Measurements from ENCODE around the gene DLG3. TPM values are rescaled to one million over a fixed set of nuclear protein-coding genes. Genes with fewer than 3 reads are reported as not detected.
A peak's percentile ranks its signal among the peaks of the same experiment; 100 is the strongest.
"Not testable (repeated sequence)": the region's sequence is repeated elsewhere in the genome, so short reads cannot be mapped to it uniquely, and the experiment has no call there.

Gene DLG3
- 10 to 100 TPM in 3 of 5 donors, 1 to 10 TPM in 2; 6.2 to 14.1 (median 10.3) TPM for total RNA-seq
- 11.7 TPM for total RNA-seq (2013)
- total RNA-seq, result 2.2 to 44.3 (median 16.9) reads per million in 29 experiments

GRCh38 chrX:70444326-70444945 lies at the start of gene DLG3:
TSS of gene DLG3 (plus strand) at chrX:70444835. CDS start at chrX:70445202, 367 bp downstream.
- H3K27ac ChIP-seq (ENCODE audit: low read length), result no peak within 1 kb of the TSS
- peaks cover 0 to 4% (median 1%) of the 10 kb centered on the region in 3 donors for H3K4me1 Mint-ChIP-seq
- 0% methylated on average over 1 of the region's 21 CpGs for WGBS (ENCODE audit: insufficient coverage)
- H3K4me3 ChIP-seq (ENCODE audit: control insufficient read depth in 1 of 2, extremely low read depth in 1 of 2, low read length in 1 of 2), result peak within 1 kb of the TSS; percentile 17 to 32
- peak in 3 of 4 experiments; percentile 45 to 66 (median 64) for ATAC-seq (replicated peaks in 1 of 4)
- H3K36me3 Mint-ChIP-seq, result no peaks in the 10 kb centered on the region
- no peaks in the 10 kb centered on the region for H3K9me3 ChIP-seq
- H3K27ac Mint-ChIP-seq, result no peak within 1 kb of the TSS
- CTCF ChIA-PET, result interaction anchor here (0.6 to 1.2 kb wide), 2 partner anchors 12 to 311 kb away, joined by 3 read pairs; partner anchors contain the start of gene IGBP1 (in 1 of the 2)
- H3K36me3 ChIP-seq (ENCODE audit: control insufficient read depth in 2 of 2, extremely low read depth in 1 of 2, insufficient read depth in 1 of 2, low read length in 1 of 2), result no peaks in the 10 kb centered on the region
- peak in 3 of 35 experiments; percentile 19 to 37 (median 29) for DNase-seq
- peaks cover 6 to 25% of the 10 kb centered on the region in 2 experiments for H3K27me3 ChIP-seq (replicated peaks in 1 of 2; ENCODE audit: control insufficient read depth in 2 of 2, extremely low read depth in 1 of 2, insufficient read depth in 2 of 2, low read length in 1 of 2)
- H3K4me1 ChIP-seq (ENCODE audit: control insufficient read depth in 1 of 2, extremely low read depth in 1 of 2, insufficient read depth in 2 of 2, low read length in 2 of 2), result peaks cover 0 to 12% of the 10 kb centered on the region in 2 experiments
- peak within 1 kb of the TSS; percentile 40 to 65 (median 64) for H3K4me3 Mint-ChIP-seq
- no peaks in the 10 kb centered on the region for H3K9me3 Mint-ChIP-seq
- POLR2A ChIA-PET, result interaction anchor here in 1 of 2 donors (1.0 kb wide), 1 partner anchor 9 kb away, joined by 4 read pairs; no protein-coding TSS in a partner anchor
- peaks cover 35 to 36% of the 10 kb centered on the region in 2 donors for H3K27me3 Mint-ChIP-seq

- H3K27me3 ChIP-seq (replicated peaks in 1 of 2; ENCODE audit: control insufficient read depth in 2 of 2, extremely low read depth in 1 of 2, insufficient read depth in 2 of 2, low read length in 1 of 2), result no peaks in the 10 kb centered on the region
- no peaks in the 10 kb centered on the region for H3K36me3 Mint-ChIP-seq
- H3K36me3 ChIP-seq (ENCODE audit: control insufficient read depth in 2 of 2, extremely low read depth in 1 of 2, insufficient read depth in 1 of 2, low read length in 1 of 2), result no peaks in the 10 kb centered on the region
- no CpG with 5 or more reads among the region's 4 CpGs for WGBS (ENCODE audit: insufficient coverage)
- H3K4me1 ChIP-seq (ENCODE audit: control insufficient read depth in 1 of 2, extremely low read depth in 1 of 2, insufficient read depth in 2 of 2, low read length in 2 of 2), result peaks cover 0 to 7% of the 10 kb centered on the region in 2 experiments
- H3K9me3 ChIP-seq, result no peaks in the 10 kb centered on the region
- H3K27ac Mint-ChIP-seq, result peak overlapping the region; percentile 88 to 92
- DNase-seq (peak in 18 of 35 experiments; percentile 0 to 71 (median 14)), ATAC-seq (replicated peaks in 1 of 4) (peak; percentile 89 to 97 (median 94))
- H3K27ac ChIP-seq (ENCODE audit: low read length), result peak overlapping the region; percentile 78
- H3K9me3 Mint-ChIP-seq, result no peaks in the 10 kb centered on the region
- ChIA-PET CTCF (no interaction called here), POLR2A (interaction anchor here in 1 of 2 donors (1.2 kb wide), 1 partner anchor 37 kb away, joined by 3 read pairs; no protein-coding TSS in a partner anchor)
- H3K4me3 Mint-ChIP-seq, result peak overlapping the region in 2 of 3 donors; percentile 26 to 45
- peaks cover 10 to 16% (median 14%) of the 10 kb centered on the region in 3 donors for H3K4me1 Mint-ChIP-seq
- H3K4me3 ChIP-seq (ENCODE audit: control insufficient read depth in 1 of 2, extremely low read depth in 1 of 2, low read length in 1 of 2), result no peak overlapping the region
- H3K27me3 Mint-ChIP-seq, result peaks cover 0 to 4% of the 10 kb centered on the region in 2 donors
Observed at GRCh38 chrX:70398899-70399298, 45.7 kb upstream of the DLG3 start.

GRCh38 chrX:70400181-70400580 lies 44.5 kb upstream of the DLG3 start:
- H3K4me1 ChIP-seq (ENCODE audit: control insufficient read depth in 1 of 2, extremely low read depth in 1 of 2, insufficient read depth in 2 of 2, low read length in 2 of 2); POLR2A ChIA-PET; H3K36me3 ChIP-seq (ENCODE audit: control insufficient read depth in 2 of 2, extremely low read depth in 1 of 2, insufficient read depth in 1 of 2, low read length in 1 of 2); H3K36me3 Mint-ChIP-seq; H3K27ac Mint-ChIP-seq; H3K27me3 ChIP-seq (replicated peaks in 1 of 2; ENCODE audit: control insufficient read depth in 2 of 2, extremely low read depth in 1 of 2, insufficient read depth in 2 of 2, low read length in 1 of 2); H3K4me3 ChIP-seq (ENCODE audit: control insufficient read depth in 1 of 2, extremely low read depth in 1 of 2, low read length in 1 of 2); H3K27me3 Mint-ChIP-seq; H3K9me3 ChIP-seq; DNase-seq; H3K27ac ChIP-seq (ENCODE audit: low read length); CTCF ChIA-PET; H3K9me3 Mint-ChIP-seq; ATAC-seq (replicated peaks in 1 of 4); H3K4me3 Mint-ChIP-seq: not testable (repeated sequence)
- WGBS (ENCODE audit: insufficient coverage), result no CpG with 5 or more reads among the region's 3 CpGs
- H3K4me1 Mint-ChIP-seq, result peaks cover 10 to 16% (median 14%) of the 10 kb centered on the region in 3 donors

GRCh38 chrX:70402721-70403120 lies 41.9 kb upstream of the DLG3 start:
- ATAC-seq (replicated peaks in 1 of 4), result no peak
- H3K4me1 Mint-ChIP-seq, result peaks cover 10 to 14% (median 14%) of the 10 kb centered on the region in 3 donors
- no peaks in the 10 kb centered on the region for H3K9me3 Mint-ChIP-seq
- H3K27ac Mint-ChIP-seq, result no peak overlapping the region
- peaks cover 0 to 5% of the 10 kb centered on the region in 2 donors for H3K27me3 Mint-ChIP-seq
- Histone ChIP-seq H3K27ac (ENCODE audit: low read length) (no peak overlapping the region), H3K27me3 (replicated peaks in 1 of 2; ENCODE audit: control insufficient read depth in 2 of 2, extremely low read depth in 1 of 2, insufficient read depth in 2 of 2, low read length in 1 of 2) (no peaks in the 10 kb centered on the region), H3K36me3 (ENCODE audit: control insufficient read depth in 2 of 2, extremely low read depth in 1 of 2, insufficient read depth in 1 of 2, low read length in 1 of 2) (no peaks in the 10 kb centered on the region), H3K9me3 (no peaks in the 10 kb centered on the region), H3K4me1 (ENCODE audit: control insufficient read depth in 1 of 2, extremely low read depth in 1 of 2, insufficient read depth in 2 of 2, low read length in 2 of 2) (peaks cover 0 to 7% of the 10 kb centered on the region in 2 experiments), H3K4me3 (ENCODE audit: control insufficient read depth in 1 of 2, extremely low read depth in 1 of 2, low read length in 1 of 2) (no peak overlapping the region)
- no peaks in the 10 kb centered on the region for H3K36me3 Mint-ChIP-seq
- no peak for DNase-seq
- H3K4me3 Mint-ChIP-seq, result no peak overlapping the region
- ChIA-PET CTCF (no interaction called here), POLR2A (interaction anchor here in 1 of 2 donors (0.6 kb wide), 1 partner anchor 13 kb away, joined by 8 read pairs; no protein-coding TSS in a partner anchor)
- no CpG with 5 or more reads among the region's 2 CpGs for WGBS (ENCODE audit: insufficient coverage)

GRCh38 chrX:70405003-70405402 lies 39.6 kb upstream of the DLG3 start:
- ATAC-seq (replicated peaks in 1 of 4) (no peak), DNase-seq (no peak)
- no CpG with 5 or more reads among the region's 1 CpG for WGBS (ENCODE audit: insufficient coverage)
- POLR2A ChIA-PET, result interaction anchor here in 1 of 2 donors (0.6 kb wide), 1 partner anchor 256 kb away, joined by 3 read pairs; no protein-coding TSS in a partner anchor
- H3K4me3 ChIP-seq (ENCODE audit: control insufficient read depth in 1 of 2, extremely low read depth in 1 of 2, low read length in 1 of 2), result no peak overlapping the region
- Mint-ChIP-seq H3K4me1 (no peaks in the 10 kb centered on the region), H3K27ac (no peak overlapping the region), H3K36me3 (no peaks in the 10 kb centered on the region), H3K27me3 (peaks cover 0 to 11% of the 10 kb centered on the region in 2 donors), H3K4me3 (no peak overlapping the region), H3K9me3 (no peaks in the 10 kb centered on the region)
- no peaks in the 10 kb centered on the region for H3K36me3 ChIP-seq (ENCODE audit: control insufficient read depth in 2 of 2, extremely low read depth in 1 of 2, insufficient read depth in 1 of 2, low read length in 1 of 2)
- no peaks in the 10 kb centered on the region for H3K9me3 ChIP-seq
- H3K4me1 ChIP-seq (ENCODE audit: control insufficient read depth in 1 of 2, extremely low read depth in 1 of 2, insufficient read depth in 2 of 2, low read length in 2 of 2), result no peaks in the 10 kb centered on the region
- no peaks in the 10 kb centered on the region for H3K27me3 ChIP-seq (replicated peaks in 1 of 2; ENCODE audit: control insufficient read depth in 2 of 2, extremely low read depth in 1 of 2, insufficient read depth in 2 of 2, low read length in 1 of 2)
- CTCF ChIA-PET, result no interaction called here
- H3K27ac ChIP-seq (ENCODE audit: low read length), result no peak overlapping the region

- H3K36me3 ChIP-seq (ENCODE audit: control insufficient read depth in 2 of 2, extremely low read depth in 1 of 2, insufficient read depth in 1 of 2, low read length in 1 of 2), result no peaks in the 10 kb centered on the region
- Mint-ChIP-seq H3K4me1 (no peaks in the 10 kb centered on the region), H3K27me3 (peaks cover 0 to 6% of the 10 kb centered on the region in 2 donors), H3K27ac (no peak overlapping the region), H3K9me3 (no peaks in the 10 kb centered on the region), H3K4me3 (no peak overlapping the region), H3K36me3 (no peaks in the 10 kb centered on the region)
- H3K27me3 ChIP-seq (replicated peaks in 1 of 2; ENCODE audit: control insufficient read depth in 2 of 2, extremely low read depth in 1 of 2, insufficient read depth in 2 of 2, low read length in 1 of 2), result no peaks in the 10 kb centered on the region
- DNase-seq, result no peak
- H3K4me3 ChIP-seq (ENCODE audit: control insufficient read depth in 1 of 2, extremely low read depth in 1 of 2, low read length in 1 of 2), result no peak overlapping the region
- no peak for ATAC-seq (replicated peaks in 1 of 4)
- no peaks in the 10 kb centered on the region for H3K9me3 ChIP-seq
- POLR2A ChIA-PET, result no interaction called here
- no peaks in the 10 kb centered on the region for H3K4me1 ChIP-seq (ENCODE audit: control insufficient read depth in 1 of 2, extremely low read depth in 1 of 2, insufficient read depth in 2 of 2, low read length in 2 of 2)
- no peak overlapping the region for H3K27ac ChIP-seq (ENCODE audit: low read length)
- CTCF ChIA-PET, result no interaction called here
- whole genome bisulfite sequencing (ENCODE audit: insufficient coverage), result no CpG with 5 or more reads among the region's 2 CpGs
Observed at GRCh38 chrX:70410921-70411320, 33.7 kb upstream of the DLG3 start.
